Fibroblast of villous mesenchyme (primary cell): ENCODE measurements around the gene FSIP2. TPM values are rescaled to one million over a fixed set of nuclear protein-coding genes. Genes with fewer than 3 reads are reported as not detected.

Experiments used
- DNase-seq: peaks from one replicate; pipeline ENCODE4 v3.0.0-alpha.2; 2010; ENCODE audit warnings: low read depth
- H3K4me3 ChIP-seq: 2 replicates; pipeline ENCODE4 v1.5.1; 2011; ENCODE audit warnings: low read depth, mild to moderate bottlenecking, low read length
- CTCF ChIP-seq: IDR thresholded peaks from 2 replicates; pipeline ENCODE4 v1.5.1; 2012; ENCODE audit warnings: low read depth, mild to moderate bottlenecking, low read length; ENCODE audit not compliant: insufficient read depth
- total RNA-seq: library from RNA; depleted of rRNA; stranded (reverse); fragments of >200 nt; gene quantifications from 2 replicates; pipeline ENCODE4 v1.2.3, GENCODE V29; 2012

The FSIP2 gene
- total RNA-seq, 1 donor: 0.86 TPM

- TF ChIP-seq CTCF: no peak
- no peak for DNase-seq
- H3K4me3 ChIP-seq: no peak overlapping the region
Observed at GRCh38 chr2:185825557-185825956, 87.0 kb downstream of the FSIP2 start.

GRCh38 chr2:185828326-185828725, 89.7 kb downstream of the FSIP2 start:
- H3K4me3 ChIP-seq: no peak overlapping the region
- TF ChIP-seq CTCF: no peak
- DNase-seq: no peak

GRCh38 chr2:185833864-185834263, 95.3 kb downstream of the FSIP2 start:
- no peak for TF ChIP-seq CTCF
- peak; percentile 1 for DNase-seq
- H3K4me3 ChIP-seq: no peak overlapping the region

- no peak overlapping the region for H3K4me3 ChIP-seq
- TF ChIP-seq CTCF: no peak
- DNase-seq: no peak
Observed at GRCh38 chr2:185835974-185836373, 97.4 kb downstream of the FSIP2 start.

GRCh38 chr2:185854885-185855284, 116.3 kb downstream of the FSIP2 start:
- no peak overlapping the region for H3K4me3 ChIP-seq
- no peak for TF ChIP-seq CTCF

GRCh38 chr2:185857691-185858090, 119.1 kb downstream of the FSIP2 start:
- no peak for TF ChIP-seq CTCF
- peak; percentile 3 for DNase-seq
- no peak overlapping the region for H3K4me3 ChIP-seq

More at GRCh38 chr2:185854885-185855284, 116.3 kb downstream of the FSIP2 start:
- DNase-seq: no peak

- no peak for TF ChIP-seq CTCF
- DNase-seq: peak; percentile 29
- H3K4me3 ChIP-seq: no peak overlapping the region
Observed at GRCh38 chr2:185859506-185859905, 120.9 kb downstream of the FSIP2 start.
